HCT116 (cell line): ENCODE data around the gene HEATR5A. TPM values are rescaled to one million over a fixed set of nuclear protein-coding genes. Genes with fewer than 3 reads are reported as not detected.

ENCODE experiments used
- ATAC-seq: fragments of 200-7000 bp; cut with Tn5 transposase; 2 replicates; pipeline ENCODE4 v1.9.1; 2020; ENCODE audit warnings: mild to moderate bottlenecking, moderate library complexity
- BruUV-seq: library from RNA; stranded (reverse); fragments of 400-500 nt; replicated peaks from 2 replicates; lab custom pipeline; 2021; lab: Mats Ljungman, UMichigan
- CTCF ChIA-PET: fragments of 300-600 bp; sonication (Branson Sonifier 250); formaldehyde crosslinking; loops from one replicate; lab custom pipeline; 2021; ENCODE audit warnings: antibody characterized with exemption; lab: Charles Lee
- POLR2A ChIA-PET: fragments of 300-600, 350-600 bp; sonication (Branson Sonifier 250); formaldehyde crosslinking; loops from one replicate; lab custom pipeline; 2021; ENCODE audit warnings: antibody characterized with exemption; lab: Charles Lee
- RAD21 ChIA-PET, 2 experiments: fragments of 300-600 bp; sonication (Branson Sonifier 250); formaldehyde crosslinking; loops; one replicate each; lab custom pipeline; 2023; ENCODE audit warnings: low total read pairs in 2 of 2; ENCODE audit not compliant: uncharacterized antibody in 2 of 2, unreplicated experiment in 2 of 2, low non-redundant PET in 1 of 2; lab: Charles Lee
- DNase-seq: peaks from one replicate; pipeline ENCODE4 v3.0.0-alpha.2; 2010; ENCODE audit warnings: low read depth, low spot score
- H2AFZ ChIP-seq: fragments of 200-600 bp; shearing (Covaris generic), sonication (generic); 2 replicates; pipeline ENCODE4 v1.6.1; 2017; ENCODE audit warnings: low read depth, mixed run types, mixed read lengths, antibody characterized with exemption, low read length; ENCODE audit not compliant: poor library complexity, severe bottlenecking
- H3K27ac ChIP-seq: 2 replicates; pipeline ENCODE4 v1.5.1; 2012; ENCODE audit warnings: low read depth, low read length
- H3K27me3 ChIP-seq: fragments of 200-600 bp; sonication (generic); 2 replicates; pipeline ENCODE4 v1.6.1; 2016; ENCODE audit warnings: mixed run types, low read length, mixed read lengths; ENCODE audit not compliant: insufficient read depth
- H3K36me3 ChIP-seq, 2 experiments: fragments of 200-500 bp in 1 of 2; fragments of 200-600 bp in 1 of 2; sonication (Bioruptor generic) in 1 of 2; sonication (generic) in 1 of 2; 2 replicates each; pipeline versions ENCODE4 v1.5.1 to v1.6.1; 2014 to 2016; ENCODE audit warnings: low read length in 2 of 2, inconsistent platforms in 1 of 2, mixed read lengths in 1 of 2, mixed run types in 1 of 2; ENCODE audit not compliant: insufficient read depth in 2 of 2, control insufficient read depth in 1 of 2
- H3K4me1 ChIP-seq, 2 experiments: fragments of 200-600 bp in 1 of 2; sonication (generic) in 1 of 2; 2 replicates each; pipeline versions ENCODE4 v1.5.1 to v1.6.1; 2012 to 2017; ENCODE audit warnings: low read length in 2 of 2, inconsistent platforms in 1 of 2, mild to moderate bottlenecking in 1 of 2, mixed read lengths in 1 of 2, mixed run types in 1 of 2, moderate library complexity in 1 of 2; ENCODE audit not compliant: insufficient read depth in 2 of 2, control insufficient read depth in 1 of 2
- H3K4me2 ChIP-seq: fragments of 200-600 bp; sonication (generic); 2 replicates; pipeline ENCODE4 v1.6.1; 2017; ENCODE audit warnings: mixed run types, low read length, mixed read lengths
- H3K4me3 ChIP-seq, 2 experiments: fragments of 200-600 bp in 1 of 2; sonication (generic) in 1 of 2; replicated peaks in 1 of 2; 2 replicates each; pipeline ENCODE4 v1.5.1; 2011 to 2016; ENCODE audit warnings: low read length in 2 of 2, control low read depth in 1 of 2, low read depth in 1 of 2, mild to moderate bottlenecking in 1 of 2, mixed read lengths in 1 of 2, mixed run types in 1 of 2
- H3K79me2 ChIP-seq: fragments of 200-600 bp; sonication (generic); 2 replicates; pipeline ENCODE4 v1.6.1; 2017; ENCODE audit warnings: mild to moderate bottlenecking, mixed run types, low read length, moderate library complexity, mixed read lengths; ENCODE audit not compliant: insufficient read depth
- H3K9ac ChIP-seq: fragments of 200-600 bp; sonication (generic); 2 replicates; pipeline ENCODE4 v1.6.1; 2016; ENCODE audit warnings: low read length, mixed read lengths
- H3K9me2 ChIP-seq: fragments of 200-600 bp; sonication (generic), shearing (Covaris generic); 2 replicates; pipeline ENCODE4 v1.6.1; 2017; ENCODE audit warnings: mixed run types, mild to moderate bottlenecking, moderate library complexity; ENCODE audit not compliant: insufficient read depth
- H3K9me3 ChIP-seq, 2 experiments: fragments of 200-500 bp in 1 of 2; fragments of 200-600 bp in 1 of 2; sonication (Bioruptor generic) in 1 of 2; sonication (generic) in 1 of 2; 2 replicates each; pipeline ENCODE4 v1.6.1; 2014 to 2017; ENCODE audit warnings: low read length in 2 of 2, mixed read lengths in 2 of 2, inconsistent platforms in 1 of 2, low read depth in 1 of 2, mild to moderate bottlenecking in 1 of 2, mixed run types in 1 of 2, moderate library complexity in 1 of 2; ENCODE audit not compliant: control insufficient read depth in 1 of 2, insufficient read depth in 1 of 2
- H4K20me1 ChIP-seq: fragments of 200-600 bp; sonication (generic), shearing (Covaris generic); 2 replicates; pipeline ENCODE4 v1.6.1; 2017; ENCODE audit warnings: mixed run types, mild to moderate bottlenecking, moderate library complexity; ENCODE audit not compliant: insufficient read depth
- ATF3 ChIP-seq: IDR thresholded peaks from 2 replicates; pipeline ENCODE4 v1.6.1; 2012
- CTCF ChIP-seq, 3 experiments: fragments of 200-600 bp in 1 of 3; sonication (generic) in 1 of 3; IDR thresholded peaks in 2 of 3; conservative IDR thresholded peaks in 1 of 3; 2 replicates each; pipeline ENCODE4 v1.5.1; 2012 to 2017; ENCODE audit warnings: low read depth in 2 of 3, low read length in 2 of 3, antibody characterized with exemption in 1 of 3, borderline replicate concordance in 1 of 3, control low read depth in 1 of 3, mild to moderate bottlenecking in 1 of 3, mixed read lengths in 1 of 3, mixed run types in 1 of 3, moderate library complexity in 1 of 3; ENCODE audit not compliant: insufficient read depth in 1 of 3
- ELF1 ChIP-seq: IDR thresholded peaks from 2 replicates; pipeline ENCODE4 v1.6.1; 2012; ENCODE audit warnings: low read depth, borderline replicate concordance
- EZH2phosphoT487 ChIP-seq: fragments of 200-600 bp; IDR thresholded peaks from 2 replicates; pipeline ENCODE4 v1.6.1; 2018; ENCODE audit warnings: antibody characterized with exemption, borderline replicate concordance
- MAX ChIP-seq: IDR thresholded peaks from 2 replicates; pipeline ENCODE4 v1.6.1; 2012
- POLR2AphosphoS5 ChIP-seq: IDR thresholded peaks from 2 replicates; pipeline ENCODE4 v1.6.1; 2011; ENCODE audit warnings: mild to moderate bottlenecking, low read depth, low read length, moderate library complexity
- intact Hi-C: fragments of 100-400 bp; cut with micrococcal nuclease; formaldehyde crosslinking; loops from 2 replicates; pipeline ENCODE4 v1.10.0; 2022
- total RNA-seq: library from RNA; stranded (reverse); gene quantifications from one replicate; pipeline ENCODE4 v1.2.1, GENCODE V29; 2021; ENCODE audit not compliant: unreplicated experiment

HEATR5A gene
- total RNA-seq, 1 experiment from 2014 or later: 20.9 TPM

- DNase-seq (no peak), ATAC-seq (no peak)
- no peaks in the 10 kb centered on the region for H4K20me1 ChIP-seq
- ChIA-PET POLR2A (no interaction called here), RAD21 (no interaction called here), CTCF (no interaction called here)
- intact Hi-C loops: no loop called here
- H3K9me3 ChIP-seq: peaks cover 9 to 12% of the 10 kb centered on the region in 2 experiments; a peak in 2 of 4 replicates
- no peak for TF ChIP-seq CTCF (IDR thresholded peaks at IDR 0.05 in 2 of 3, conservative IDR thresholded peaks at IDR 0.05 in 1 of 3; ENCODE audit: borderline replicate concordance in 1 of 3, insufficient read depth in 1 of 3, low read depth in 2 of 3, low read length in 2 of 3)
- H3K4me3 ChIP-seq: no peak overlapping the region
- H3K9me2 ChIP-seq: no peaks in the 10 kb centered on the region
- H3K79me2 ChIP-seq: no peaks in the 10 kb centered on the region
- H3K36me3 ChIP-seq: no peaks in the 10 kb centered on the region
- no peak overlapping the region for H2AFZ ChIP-seq
- no peak overlapping the region for H3K9ac ChIP-seq
- no peak overlapping the region for H3K4me2 ChIP-seq
- BruUV-seq: no TSS peak
- peaks cover 0 to 14% of the 10 kb centered on the region in 2 experiments; a peak in 2 of 4 replicates for H3K4me1 ChIP-seq
- no peak overlapping the region for H3K27ac ChIP-seq
- H3K27me3 ChIP-seq: no peaks in the 10 kb centered on the region
Measured at GRCh38 chr14:31269634-31270195, 150.6 kb downstream of the HEATR5A start.

GRCh38 chr14:31268216-31268615 is 152.1 kb downstream of the HEATR5A start:
- H4K20me1 ChIP-seq: no peaks in the 10 kb centered on the region
- H3K9me3 ChIP-seq: peaks cover 7 to 9% of the 10 kb centered on the region in 2 experiments; a peak in 2 of 4 replicates
- H3K36me3 ChIP-seq: no peaks in the 10 kb centered on the region
- H3K4me1 ChIP-seq: peaks cover 7 to 22% of the 10 kb centered on the region in 2 experiments; a peak in 3 of 4 replicates
- RAD21 ChIA-PET: no interaction called here
- CTCF ChIA-PET: no interaction called here
- no peaks in the 10 kb centered on the region for H3K9me2 ChIP-seq
- H2AFZ ChIP-seq: no peak overlapping the region
- no peak overlapping the region for H3K9ac ChIP-seq
- DNase-seq (no peak), ATAC-seq (no peak)
- TF ChIP-seq EZH2phosphoT487 (no peak), MAX (no peak), POLR2AphosphoS5 (no peak), ATF3 (no peak), ELF1 (no peak)
- no peaks in the 10 kb centered on the region for H3K79me2 ChIP-seq
- H3K27ac ChIP-seq: no peak overlapping the region
- no peak overlapping the region for H3K4me2 ChIP-seq
- intact Hi-C loops: no loop called here
- H3K27me3 ChIP-seq: no peaks in the 10 kb centered on the region
- no peak overlapping the region for H3K4me3 ChIP-seq
- no TSS peak for BruUV-seq
- POLR2A ChIA-PET: no interaction called here
